ENCODE results near the gene COL27A1.

DNA sequence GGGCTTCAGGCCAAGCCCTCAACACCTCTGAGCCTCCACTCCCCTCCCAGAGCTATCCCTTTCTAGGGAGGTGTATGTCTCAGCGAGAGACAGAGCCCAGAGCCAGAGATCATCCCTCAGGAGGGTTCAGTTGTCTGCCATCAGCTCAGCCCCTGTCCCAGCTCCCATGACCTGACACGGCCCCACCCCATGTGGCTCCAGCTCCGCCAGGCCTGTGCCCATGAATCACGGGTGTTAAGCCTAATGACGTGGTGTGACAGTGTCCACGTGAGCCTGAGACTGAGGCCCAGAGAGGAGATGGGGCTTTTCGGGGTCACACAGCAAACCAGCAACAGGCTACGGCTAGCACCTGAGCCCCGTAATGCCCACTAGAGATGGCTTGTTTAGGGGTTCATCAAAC lies 106.7 kb downstream of the COL27A1 start:
- TF ChIP-seq, protein P1, sequence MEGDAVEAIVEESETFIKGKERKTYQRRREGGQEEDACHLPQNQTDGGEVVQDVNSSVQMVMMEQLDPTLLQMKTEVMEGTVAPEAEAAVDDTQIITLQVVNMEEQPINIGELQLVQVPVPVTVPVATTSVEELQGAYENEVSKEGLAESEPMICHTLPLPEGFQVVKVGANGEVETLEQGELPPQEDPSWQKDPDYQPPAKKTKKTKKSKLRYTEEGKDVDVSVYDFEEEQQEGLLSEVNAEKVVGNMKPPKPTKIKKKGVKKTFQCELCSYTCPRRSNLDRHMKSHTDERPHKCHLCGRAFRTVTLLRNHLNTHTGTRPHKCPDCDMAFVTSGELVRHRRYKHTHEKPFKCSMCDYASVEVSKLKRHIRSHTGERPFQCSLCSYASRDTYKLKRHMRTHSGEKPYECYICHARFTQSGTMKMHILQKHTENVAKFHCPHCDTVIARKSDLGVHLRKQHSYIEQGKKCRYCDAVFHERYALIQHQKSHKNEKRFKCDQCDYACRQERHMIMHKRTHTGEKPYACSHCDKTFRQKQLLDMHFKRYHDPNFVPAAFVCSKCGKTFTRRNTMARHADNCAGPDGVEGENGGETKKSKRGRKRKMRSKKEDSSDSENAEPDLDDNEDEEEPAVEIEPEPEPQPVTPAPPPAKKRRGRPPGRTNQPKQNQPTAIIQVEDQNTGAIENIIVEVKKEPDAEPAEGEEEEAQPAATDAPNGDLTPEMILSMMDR (IDR thresholded peaks at IDR 0.05; ENCODE audit: poor library complexity): no peak
- TF ChIP-seq EZH2 (IDR thresholded peaks at IDR 0.05; ENCODE audit: borderline replicate concordance) (no peak), EZH2phosphoT487 (IDR thresholded peaks at IDR 0.05; ENCODE audit: low read depth, severe bottlenecking, unreplicated experiment) (no peak)
